Trophoblast cell (in vitro differentiated cells and primary cell): ENCODE data around the gene CROCC2.
A peak's percentile ranks its signal among the peaks of the same experiment; 100 is the strongest.

Experiments used
- DNase-seq, 2 donors: peaks; one replicate each; pipeline ENCODE4 v3.0.0-alpha.2; 2016
- H2AFZ ChIP-seq: 2 replicates; pipeline ENCODE4 v1.6.1; 2013; ENCODE audit warnings: low read length, moderate library complexity, mild to moderate bottlenecking; ENCODE audit not compliant: insufficient read depth, poor library complexity
- H2AK5ac ChIP-seq: 2 replicates; pipeline ENCODE4 v1.6.1; 2013; ENCODE audit warnings: mild to moderate bottlenecking, low read length
- H2BK120ac ChIP-seq: 2 replicates; pipeline ENCODE4 v1.6.1; 2013; ENCODE audit warnings: low read length, mild to moderate bottlenecking, moderate library complexity; ENCODE audit not compliant: insufficient read depth, poor library complexity
- H2BK12ac ChIP-seq: 2 replicates; pipeline ENCODE4 v1.6.1; 2013; ENCODE audit warnings: mild to moderate bottlenecking, low read length, moderate library complexity
- H2BK5ac ChIP-seq: 2 replicates; pipeline ENCODE4 v1.6.1; 2013; ENCODE audit warnings: low read length, low read depth, moderate library complexity, mild to moderate bottlenecking; ENCODE audit not compliant: poor library complexity
- H3K14ac ChIP-seq: 2 replicates; pipeline ENCODE4 v1.6.1; 2013; ENCODE audit warnings: mild to moderate bottlenecking, low read length
- H3K18ac ChIP-seq: 2 replicates; pipeline ENCODE4 v1.6.1; 2013; ENCODE audit warnings: mild to moderate bottlenecking, low read length
- H3K23ac ChIP-seq: 2 replicates; pipeline ENCODE4 v1.6.1; 2013; ENCODE audit warnings: low read length
- H3K27ac ChIP-seq: 2 replicates; pipeline ENCODE4 v1.5.1; 2013; ENCODE audit warnings: low read depth, mild to moderate bottlenecking, inconsistent platforms, low read length, moderate library complexity
- H3K27me3 ChIP-seq: 2 replicates; pipeline ENCODE4 v1.6.1; 2013; ENCODE audit warnings: inconsistent platforms, mild to moderate bottlenecking, low read length, moderate library complexity; ENCODE audit not compliant: insufficient read depth
- H3K36me3 ChIP-seq, 2 experiments: 1 replicate in 1 of 2; 2 replicates in 1 of 2; pipeline ENCODE4 v1.6.1; 2013; ENCODE audit warnings: low read length in 2 of 2, mild to moderate bottlenecking in 2 of 2, moderate library complexity in 1 of 2; ENCODE audit not compliant: insufficient read depth in 2 of 2, control insufficient read depth in 1 of 2
- H3K4ac ChIP-seq: 2 replicates; pipeline ENCODE4 v1.6.1; 2013; ENCODE audit warnings: low read depth, mild to moderate bottlenecking, low read length, moderate library complexity
- H3K4me1 ChIP-seq, 2 experiments: 1 replicate in 1 of 2; 2 replicates in 1 of 2; pipeline ENCODE4 v1.6.1; 2013; ENCODE audit warnings: low read length in 2 of 2, mild to moderate bottlenecking in 2 of 2, moderate library complexity in 1 of 2; ENCODE audit not compliant: insufficient read depth in 2 of 2, control insufficient read depth in 1 of 2
- H3K4me2 ChIP-seq: 2 replicates; pipeline ENCODE4 v1.6.1; 2013; ENCODE audit warnings: inconsistent platforms, mild to moderate bottlenecking, low read length, moderate library complexity
- H3K4me3 ChIP-seq: 2 replicates; pipeline ENCODE4 v1.5.1; 2013; ENCODE audit warnings: mild to moderate bottlenecking, low read depth, low read length, inconsistent platforms
- H3K79me1 ChIP-seq: one replicate; pipeline ENCODE4 v1.6.1; 2013; ENCODE audit warnings: low read length
- H3K79me2 ChIP-seq: 2 replicates; pipeline ENCODE4 v1.6.1; 2013; ENCODE audit warnings: low read length, mild to moderate bottlenecking; ENCODE audit not compliant: control insufficient read depth, insufficient read depth, poor library complexity
- H3K9ac ChIP-seq: 2 replicates; pipeline ENCODE4 v1.6.1; 2013; ENCODE audit warnings: mild to moderate bottlenecking, low read length
- H3K9me3 ChIP-seq: 2 replicates; pipeline ENCODE4 v1.6.1; 2013; ENCODE audit warnings: low read depth, mild to moderate bottlenecking, control low read depth, inconsistent platforms, low read length; ENCODE audit not compliant: insufficient read depth
- H4K12ac ChIP-seq: 2 replicates; pipeline ENCODE4 v1.6.1; 2013; ENCODE audit warnings: low read depth, mild to moderate bottlenecking, low read length, moderate library complexity
- H4K8ac ChIP-seq: 2 replicates; pipeline ENCODE4 v1.6.1; 2013; ENCODE audit warnings: low read depth, mild to moderate bottlenecking, low read length, moderate library complexity
- H4K91ac ChIP-seq: one replicate; pipeline ENCODE4 v1.6.1; 2013; ENCODE audit warnings: low read depth, mild to moderate bottlenecking, low read length, moderate library complexity
- WGBS: extraction: QIAGEN DNeasy Blood & Tissue Kit; methylation state at CpG from one replicate; pipeline ENCODE4 v1.1.7; 2013; ENCODE audit warnings: missing lambda C conversion rate; ENCODE audit not compliant: insufficient read length, insufficient coverage; ENCODE audit errors: extremely low coverage; 5-methylcytosine and 5-hydroxymethylcytosine counted together

Gene CROCC2

DNA sequence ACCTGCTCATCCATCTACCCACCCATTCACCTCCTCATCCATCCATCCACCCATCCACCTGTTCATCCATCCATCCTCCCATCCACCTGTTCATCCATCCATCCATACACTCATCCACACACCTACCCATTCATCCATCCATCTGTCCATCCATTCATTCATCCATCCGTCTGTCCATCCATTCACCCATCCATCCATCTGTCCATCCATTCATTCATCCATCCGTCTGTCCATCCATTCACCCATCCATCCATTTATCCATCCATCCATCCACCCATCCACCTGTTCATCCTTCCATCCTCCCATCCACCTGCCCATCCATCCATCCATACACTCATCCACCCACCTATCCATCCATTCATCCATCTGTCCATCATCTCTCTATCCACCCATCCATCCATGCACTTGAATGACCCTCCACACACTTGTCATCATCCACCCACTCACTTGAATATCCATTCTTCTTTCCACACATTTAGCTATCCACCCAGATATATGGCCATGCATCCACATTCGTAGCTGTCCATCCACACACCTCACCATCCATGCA lies 45.0 kb downstream of the CROCC2 start:
- Histone ChIP-seq H3K4me2 (no peak overlapping the region), H3K9ac (no peak overlapping the region), H2AK5ac (no peak overlapping the region), H3K9me3 (peaks cover 9% of the 10 kb centered on the region), H3K27ac (no peak overlapping the region), H3K27me3 (no peaks in the 10 kb centered on the region), H3K4me1 (no peaks in the 10 kb centered on the region), H3K4me3 (peak overlapping the region; percentile 35), H3K4ac (no peak overlapping the region), H3K79me2 (no peaks in the 10 kb centered on the region), H3K14ac (no peak overlapping the region), H3K23ac (no peak overlapping the region), H2BK12ac (no peak overlapping the region), H4K12ac (no peak overlapping the region), H4K91ac (no peak overlapping the region), H3K79me1 (no peaks in the 10 kb centered on the region), H3K36me3 (no peaks in the 10 kb centered on the region), H2BK5ac (no peak overlapping the region), H3K18ac (no peak overlapping the region), H2BK120ac (no peak overlapping the region), H2AFZ (no peak overlapping the region), H4K8ac (no peak overlapping the region)
- DNase-seq = no peak
- 100% methylated on average over 1 of the region's 3 CpGs for whole genome bisulfite sequencing

DNA sequence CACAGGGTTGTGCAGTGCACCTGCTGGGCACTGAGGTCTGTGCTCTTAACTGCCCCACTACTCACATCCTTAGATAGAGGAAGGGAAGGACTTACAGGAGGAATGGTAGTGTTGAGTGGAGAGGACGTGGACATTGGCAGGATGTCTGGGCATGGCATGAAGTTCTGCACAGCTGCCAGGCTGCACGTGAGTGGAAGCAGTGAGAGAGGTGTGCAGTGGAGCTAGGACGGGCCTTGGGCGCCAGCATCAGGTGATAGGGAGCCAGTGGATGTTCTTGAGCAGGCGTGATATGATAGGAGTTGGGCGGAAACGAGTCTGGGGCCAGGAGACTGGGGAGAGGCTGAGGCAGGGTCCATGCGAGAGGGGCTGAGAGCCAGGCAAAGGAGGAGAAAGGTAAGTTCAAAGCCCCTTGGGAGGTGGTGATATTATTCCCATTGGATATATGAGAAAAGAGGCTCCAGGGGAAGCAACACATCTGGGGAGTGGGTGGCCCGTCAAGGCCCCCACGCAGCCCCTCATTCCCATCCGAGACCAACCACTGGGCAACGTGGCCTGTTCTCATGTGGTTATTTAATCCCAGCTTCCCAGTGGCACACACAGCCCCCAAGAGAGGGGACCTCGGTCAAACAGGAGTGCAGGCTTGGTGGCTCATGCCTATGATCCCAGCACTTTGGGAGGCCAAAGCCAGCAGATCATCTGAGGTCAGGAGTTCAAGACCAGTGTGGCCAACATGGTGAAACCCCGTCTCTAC lies 46.5 kb downstream of the CROCC2 start:
- H2AK5ac ChIP-seq = no peak overlapping the region
- no peak overlapping the region for H3K27ac ChIP-seq
- H3K4me3 ChIP-seq = peak overlapping the region; percentile 2
- peaks cover 9% of the 10 kb centered on the region for H3K9me3 ChIP-seq
- H3K4me1 ChIP-seq = no peaks in the 10 kb centered on the region
- H3K79me2 ChIP-seq = no peaks in the 10 kb centered on the region
- no peaks in the 10 kb centered on the region for H3K79me1 ChIP-seq
- no peak overlapping the region for H4K8ac ChIP-seq
- H4K91ac ChIP-seq = no peak overlapping the region
- H3K9ac ChIP-seq = no peak overlapping the region
- no peak for DNase-seq
- no peaks in the 10 kb centered on the region for H3K27me3 ChIP-seq
- no peaks in the 10 kb centered on the region for H3K36me3 ChIP-seq
- WGBS = no CpG with 5 or more reads among the region's 14 CpGs
- H3K4ac ChIP-seq = no peak overlapping the region
- H3K18ac ChIP-seq = no peak overlapping the region
- no peak overlapping the region for H2AFZ ChIP-seq
- H4K12ac ChIP-seq = no peak overlapping the region
- H3K23ac ChIP-seq = no peak overlapping the region
- no peak overlapping the region for H3K4me2 ChIP-seq
- no peak overlapping the region for H2BK120ac ChIP-seq
- no peak overlapping the region for H2BK12ac ChIP-seq
- H2BK5ac ChIP-seq = no peak overlapping the region
- no peak overlapping the region for H3K14ac ChIP-seq

DNA sequence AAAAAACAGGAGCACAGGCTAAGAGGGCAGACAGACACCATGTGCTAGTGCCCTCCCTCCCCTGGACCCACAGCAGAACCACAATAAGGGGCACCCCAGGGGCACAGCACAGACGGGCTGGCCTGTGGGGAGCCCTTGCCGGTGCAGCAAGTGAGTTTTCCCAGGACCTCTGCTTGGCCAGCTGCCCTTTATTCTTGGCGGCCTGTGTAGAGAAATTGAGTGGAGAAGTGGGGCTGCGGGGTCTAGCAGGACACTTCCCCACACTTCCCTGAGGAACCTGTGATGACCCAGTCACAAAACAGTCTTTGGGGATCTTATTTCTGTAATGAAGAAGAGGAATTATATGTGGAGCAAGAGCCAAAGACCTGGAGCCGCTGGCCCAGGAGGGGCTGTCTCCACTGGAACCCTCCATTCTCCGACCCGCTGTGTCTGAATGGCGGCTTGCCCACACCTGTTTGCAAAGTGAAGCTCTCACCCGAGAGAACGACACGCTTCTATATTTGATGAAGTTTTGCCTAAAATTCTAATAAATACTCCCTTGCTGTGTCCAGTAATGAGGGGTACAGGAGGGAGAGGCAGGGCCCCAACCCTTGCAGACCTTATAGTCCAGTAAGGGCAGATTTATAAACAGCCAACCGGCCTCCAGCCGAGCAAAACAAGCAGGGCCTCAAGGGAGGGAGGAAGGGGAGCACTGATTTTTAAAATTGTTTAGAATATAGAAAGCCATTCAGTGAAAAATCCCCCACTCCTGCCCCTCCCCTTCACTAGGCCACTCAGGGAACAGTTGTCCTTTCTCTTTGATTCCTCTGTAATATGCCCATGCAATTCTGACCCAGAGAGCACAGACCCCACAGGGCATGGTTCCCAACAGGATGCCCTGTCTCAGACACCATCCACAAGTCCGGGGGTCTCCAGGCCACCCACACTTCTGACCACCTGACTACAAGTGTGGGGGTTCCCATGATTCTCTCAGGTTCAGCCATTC lies 47.6 kb downstream of the CROCC2 start:
- H4K8ac ChIP-seq = no peak overlapping the region
- no peaks in the 10 kb centered on the region for H3K36me3 ChIP-seq
- no peak overlapping the region for H2BK5ac ChIP-seq
- no peaks in the 10 kb centered on the region for H3K4me1 ChIP-seq
- H2AK5ac ChIP-seq = no peak overlapping the region
- no peak overlapping the region for H4K12ac ChIP-seq
- no peak overlapping the region for H2BK12ac ChIP-seq
- no peak overlapping the region for H3K4me2 ChIP-seq
- H3K79me2 ChIP-seq = no peaks in the 10 kb centered on the region
- no peak for DNase-seq
- no peak overlapping the region for H3K18ac ChIP-seq
- no peak overlapping the region for H4K91ac ChIP-seq
- no peaks in the 10 kb centered on the region for H3K79me1 ChIP-seq
- no CpG with 5 or more reads among the region's 14 CpGs for WGBS
- no peak overlapping the region for H3K4ac ChIP-seq
- H3K23ac ChIP-seq = no peak overlapping the region
- H3K27ac ChIP-seq = no peak overlapping the region
- peaks cover 9% of the 10 kb centered on the region for H3K9me3 ChIP-seq
- no peak overlapping the region for H2AFZ ChIP-seq
- H3K4me3 ChIP-seq = no peak overlapping the region
- no peak overlapping the region for H2BK120ac ChIP-seq
- H3K9ac ChIP-seq = no peak overlapping the region
- no peak overlapping the region for H3K14ac ChIP-seq
- no peaks in the 10 kb centered on the region for H3K27me3 ChIP-seq

DNA sequence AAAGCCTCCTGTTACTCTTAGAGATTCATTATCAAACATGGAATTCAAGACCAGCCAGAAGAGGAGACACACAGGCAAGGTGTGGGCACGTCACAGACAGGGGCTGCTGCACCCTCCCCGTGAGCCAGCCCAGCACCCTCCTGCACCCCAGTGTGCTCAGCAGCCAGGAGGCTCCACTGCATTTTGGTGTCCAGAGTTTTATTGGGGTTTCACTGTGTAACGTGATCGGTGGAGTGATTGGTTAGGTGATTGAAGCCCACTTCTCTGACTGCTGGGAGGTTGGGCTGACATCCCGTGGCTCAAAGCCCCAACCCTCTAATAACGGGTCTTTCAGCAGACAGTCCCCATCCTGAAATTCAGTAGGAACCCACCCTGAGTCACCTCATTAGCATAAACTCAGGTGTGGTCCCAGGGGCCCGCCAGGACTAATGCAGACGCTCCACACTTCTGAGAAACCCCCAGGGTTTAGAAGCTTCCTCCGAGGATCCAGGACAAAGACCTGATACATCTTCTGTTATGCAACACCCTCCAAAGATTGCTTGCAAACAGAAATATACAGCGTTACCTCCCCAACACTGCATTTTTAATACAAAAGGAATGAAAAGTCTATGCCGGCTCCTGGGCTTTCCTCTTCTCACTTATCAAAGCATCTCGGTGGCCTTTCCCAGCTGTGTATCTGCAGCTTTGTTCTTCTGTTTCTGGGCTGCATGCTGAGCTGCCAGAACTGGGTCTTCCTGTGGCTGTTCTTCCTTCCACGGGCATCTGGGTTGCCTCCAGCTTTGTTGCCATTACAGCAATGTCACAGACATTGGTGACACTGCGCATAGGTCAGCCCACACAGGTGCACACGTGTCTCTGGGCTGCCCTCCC lies 48.5 kb downstream of the CROCC2 start:
- Histone ChIP-seq H2BK12ac (no peak overlapping the region), H2BK5ac (no peak overlapping the region), H4K91ac (no peak overlapping the region), H3K4me2 (no peak overlapping the region), H3K79me1 (no peaks in the 10 kb centered on the region), H3K18ac (no peak overlapping the region), H3K14ac (no peak overlapping the region), H2BK120ac (no peak overlapping the region), H3K79me2 (no peaks in the 10 kb centered on the region), H3K4ac (no peak overlapping the region), H3K23ac (no peak overlapping the region), H3K27ac (no peak overlapping the region), H3K9ac (no peak overlapping the region), H3K36me3 (no peaks in the 10 kb centered on the region), H3K9me3 (peaks cover 10% of the 10 kb centered on the region), H4K8ac (no peak overlapping the region), H3K27me3 (no peaks in the 10 kb centered on the region), H3K4me1 (no peaks in the 10 kb centered on the region), H4K12ac (no peak overlapping the region), H2AK5ac (no peak overlapping the region), H3K4me3 (no peak overlapping the region), H2AFZ (no peak overlapping the region)
- no peak for DNase-seq
- no CpG with 5 or more reads among the region's 15 CpGs for WGBS
